Fibroblast of skin of abdomen (primary cell): ENCODE results near the gene MORC3.
A peak's percentile ranks its signal among the peaks of the same experiment; 100 is the strongest.

ENCODE experiments used
- DNase-seq: peaks from one replicate; pipeline ENCODE4 v3.0.0-alpha.2; 2013

The MORC3 gene

GRCh38 chr21:36423771-36424433 lies 103.9 kb downstream of the MORC3 start:
- DNase-seq, result no peak

- no peak for DNase-seq
Observed at GRCh38 chr21:36424592-36424991, 104.6 kb downstream of the MORC3 start.

GRCh38 chr21:36425286-36425685 lies 105.3 kb downstream of the MORC3 start:
- peak; percentile 73 for DNase-seq
